Neural cell (in vitro differentiated cells): Measurements from ENCODE around the gene DNAH6. TPM values are rescaled to one million over a fixed set of nuclear protein-coding genes. Genes with fewer than 3 reads are reported as not detected.
"Not testable (repeated sequence)": the region's sequence is repeated elsewhere in the genome, so short reads cannot be mapped to it uniquely, and the experiment has no call there.

Experiments
- H2AFZ ChIP-seq: fragments of 200-600, 300-800 bp; sonication (generic), shearing (Covaris generic); 2 replicates; pipeline ENCODE4 v1.6.0; 2014; ENCODE audit warnings: low read depth, mild to moderate bottlenecking, antibody characterized with exemption, low read length, moderate library complexity
- H3F3A ChIP-seq: fragments of 200-600 bp; shearing (Covaris generic); 2 replicates; pipeline ENCODE4 v1.6.1; 2016; ENCODE audit warnings: mild to moderate bottlenecking, moderate library complexity, mixed read lengths, antibody characterized with exemption, low read length; ENCODE audit not compliant: insufficient read depth, poor library complexity, severe bottlenecking
- H3K27ac ChIP-seq: fragments of 200-600, 300-800 bp; sonication (generic), shearing (Covaris generic); 2 replicates; pipeline ENCODE4 v1.5.1; 2014; ENCODE audit warnings: mild to moderate bottlenecking, low read length, moderate library complexity
- H3K27me3 ChIP-seq: fragments of 300-800, 200-600 bp; sonication (generic), shearing (Covaris generic); 2 replicates; pipeline ENCODE4 v1.6.0; 2014; ENCODE audit warnings: mild to moderate bottlenecking, low read depth, low read length, moderate library complexity; ENCODE audit not compliant: insufficient read depth
- H3K36me3 ChIP-seq: fragments of 300-800, 200-600 bp; sonication (generic), shearing (Covaris generic); 2 replicates; pipeline ENCODE4 v1.5.1; 2014; ENCODE audit warnings: mild to moderate bottlenecking, antibody characterized with exemption, low read length, moderate library complexity; ENCODE audit not compliant: insufficient read depth
- H3K4me2 ChIP-seq: fragments of 300-800, 200-600 bp; sonication (generic), shearing (Covaris generic); 2 replicates; pipeline ENCODE4 v1.6.0; 2014; ENCODE audit warnings: mild to moderate bottlenecking, low read length
- H3K4me3 ChIP-seq: fragments of 300-800, 200-600 bp; sonication (generic), shearing (Covaris generic); 2 replicates; pipeline ENCODE4 v1.5.1; 2014; ENCODE audit warnings: mild to moderate bottlenecking, low read length, moderate library complexity
- H3K79me2 ChIP-seq: fragments of 200-600 bp; shearing (Covaris generic); replicated peaks from 2 replicates; pipeline ENCODE4 v1.6.0; 2014; ENCODE audit warnings: mild to moderate bottlenecking, low read length, moderate library complexity; ENCODE audit not compliant: insufficient read depth
- H3K9ac ChIP-seq: fragments of 300-800, 200-600 bp; sonication (generic), shearing (Covaris generic); 2 replicates; pipeline ENCODE4 v1.6.1; 2016; ENCODE audit warnings: mild to moderate bottlenecking, low read length, mixed read lengths
- H3K9me2 ChIP-seq: fragments of 200-600 bp; shearing (Covaris generic); 2 replicates; pipeline ENCODE4 v1.6.1; 2016; ENCODE audit warnings: mild to moderate bottlenecking, low read length, mixed read lengths; ENCODE audit not compliant: insufficient read depth
- H3K9me3 ChIP-seq: fragments of 200-600, 300-800 bp; sonication (generic), shearing (Covaris generic); 2 replicates; pipeline ENCODE4 v1.6.1; 2016; ENCODE audit warnings: mild to moderate bottlenecking, mixed run types, low read length, moderate library complexity, mixed read lengths
- H4K20me1 ChIP-seq: fragments of 200-600 bp; shearing (Covaris generic); 2 replicates; pipeline ENCODE4 v1.6.1; 2016; ENCODE audit warnings: mild to moderate bottlenecking, mixed run types; ENCODE audit not compliant: insufficient read depth
- CTCF ChIP-seq: fragments of 450-650 bp; IDR thresholded peaks from 2 replicates; pipeline ENCODE4 v1.5.1; 2014; ENCODE audit warnings: antibody characterized with exemption, mild to moderate bottlenecking, moderate library complexity; ENCODE audit not compliant: poor library complexity, severe bottlenecking
- EP300 ChIP-seq: fragments of 450-650 bp; conservative IDR thresholded peaks from 2 replicates; pipeline ENCODE4 v1.6.1; 2014; ENCODE audit warnings: antibody characterized with exemption, mild to moderate bottlenecking, moderate library complexity; ENCODE audit not compliant: poor library complexity, severe bottlenecking
- EZH2 ChIP-seq: fragments of 200-600, 300-800 bp; shearing (Covaris generic), sonication (generic); IDR thresholded peaks from 2 replicates; pipeline ENCODE4 v1.6.1; 2014; ENCODE audit warnings: antibody characterized with exemption, low read length, borderline replicate concordance, mild to moderate bottlenecking; ENCODE audit not compliant: insufficient read depth, poor library complexity, severe bottlenecking
- MXI1 ChIP-seq: fragments of 450-650 bp; conservative IDR thresholded peaks from 2 replicates; pipeline ENCODE4 v1.6.1; 2014; ENCODE audit warnings: antibody characterized with exemption, mild to moderate bottlenecking; ENCODE audit not compliant: poor library complexity, severe bottlenecking
- POLR2AphosphoS5 ChIP-seq: IDR thresholded peaks from 2 replicates; pipeline ENCODE4 v1.6.1; 2012
- RAD21 ChIP-seq: fragments of 450-650 bp; conservative IDR thresholded peaks from 2 replicates; pipeline ENCODE4 v1.6.1; 2014; ENCODE audit warnings: antibody characterized with exemption, mild to moderate bottlenecking, moderate library complexity
- REST ChIP-seq: IDR thresholded peaks from 2 replicates; pipeline ENCODE4 v1.6.1; 2012; ENCODE audit warnings: borderline replicate concordance
- SMC3 ChIP-seq: fragments of 450-650 bp; conservative IDR thresholded peaks from 2 replicates; pipeline ENCODE4 v1.6.1; 2014; ENCODE audit warnings: antibody characterized with exemption, mild to moderate bottlenecking, moderate library complexity; ENCODE audit not compliant: poor library complexity
- TAF1 ChIP-seq: IDR thresholded peaks from 2 replicates; pipeline ENCODE4 v1.6.1; 2012; ENCODE audit warnings: low read depth
- polyA plus RNA-seq: library from polyadenylated mRNA; depleted of rRNA; stranded (reverse); fragments of >200 nt; gene quantifications from 2 replicates; pipeline ENCODE4 v1.2.3, GENCODE V29; 2014

DNAH6 gene
- polyA plus RNA-seq, 1 donor from 2014 or later = 2.1 TPM

GRCh38 chr2:84866122-84866521 lies 349.8 kb downstream of the DNAH6 start:
- no peak overlapping the region for H3K4me2 ChIP-seq
- no peaks in the 10 kb centered on the region for H3K36me3 ChIP-seq
- no peaks in the 10 kb centered on the region for H3K27me3 ChIP-seq
- no peak overlapping the region for H3K9ac ChIP-seq
- TF ChIP-seq POLR2AphosphoS5 (no peak), SMC3 (no peak), RAD21 (no peak), EZH2 (no peak), EP300 (no peak), MXI1 (no peak), CTCF (no peak), REST (no peak), TAF1 (no peak)
- no peak overlapping the region for H3K27ac ChIP-seq
- no peaks in the 10 kb centered on the region for H3K79me2 ChIP-seq
- no peaks in the 10 kb centered on the region for H3F3A ChIP-seq
- no peaks in the 10 kb centered on the region for H4K20me1 ChIP-seq
- H2AFZ ChIP-seq = no peak overlapping the region
- no peak overlapping the region for H3K4me3 ChIP-seq
- no peaks in the 10 kb centered on the region for H3K9me3 ChIP-seq
- no peaks in the 10 kb centered on the region for H3K9me2 ChIP-seq

- H3F3A ChIP-seq, H4K20me1 ChIP-seq, H3K9ac ChIP-seq, H3K9me2 ChIP-seq, H3K36me3 ChIP-seq, H2AFZ ChIP-seq, H3K4me3 ChIP-seq, H3K4me2 ChIP-seq, H3K79me2 ChIP-seq, H3K9me3 ChIP-seq, H3K27me3 ChIP-seq, H3K27ac ChIP-seq: not testable (repeated sequence)
These were observed 352.0 kb downstream of the DNAH6 start for GRCh38 chr2:84868327-84868726.

Other genes starting within 250 kb of the DNAH6 start
- 135 and 205 TPM in 2 replicates for gene SUCLG1, start 57.2 kb upstream of the DNAH6 start, polyA plus RNA-seq